Placental pericyte (primary cell): ENCODE measurements around the gene TFR2. TPM values are rescaled to one million over a fixed set of nuclear protein-coding genes. Genes with fewer than 3 reads are reported as not detected.

Experiments
- small RNA-seq: library from RNA; depleted of rRNA; stranded (forward); fragments of <200 nt; gene quantifications from one replicate; pipeline ENCODE3, GENCODE V24; 2012; ENCODE audit warnings: low replicate concordance
- total RNA-seq: library from RNA; depleted of rRNA; stranded (reverse); fragments of >200 nt; gene quantifications from 2 replicates; pipeline ENCODE4 v1.2.3, GENCODE V29; 2012

TFR2 gene
- total RNA-seq, result 0.44 TPM in 1 of 2 replicates, not detected in the other

GRCh38 chr7:100641463-100641859, at the start of gene TFR2:
Gene TFR2, minus strand, starts transcription at chr7:100641552. Its CDS starts 43 bp downstream, at chr7:100641509.

GRCh38 chr7:100673302-100673941, 32.1 kb upstream of the TFR2 start, which contains the start of gene GNB2:
Gene GNB2, plus strand, starts transcription at chr7:100673740. Its CDS starts 2,526 bp downstream, at chr7:100676266.

GRCh38 chr7:100655908-100656674, 14.7 kb upstream of the TFR2 start, which contains the start of gene ACTL6B:
Gene ACTL6B, minus strand, starts transcription at chr7:100656448. Its CDS starts 94 bp downstream, at chr7:100656354.

GRCh38 chr7:100611983-100612729, 29.2 kb downstream of the TFR2 start, which contains the start of gene MOSPD3:
Gene MOSPD3, plus strand, starts transcription at chr7:100612540. Its CDS starts 252 bp downstream, at chr7:100612792.

GRCh38 chr7:100586266-100587025, 54.9 kb downstream of the TFR2 start, which contains the start of gene FBXO24:
Gene FBXO24, plus strand, starts transcription at chr7:100586328. Its CDS starts 298 bp downstream, at chr7:100586626.

GRCh38 chr7:100585511-100586265, 55.7 kb downstream of the TFR2 start, which contains the start of gene LRCH4:
Gene LRCH4, minus strand, starts transcription at chr7:100586129. Its CDS starts 29 bp downstream, at chr7:100586100.

GRCh38 chr7:100573691-100574361, 67.5 kb downstream of the TFR2 start, which contains the start of gene SAP25:
Gene SAP25, minus strand, starts transcription at chr7:100573900. Its CDS starts 158 bp downstream, at chr7:100573742.

Small RNAs within 50 kb of the gene (small RNA-seq; reads per million reads assigned to genes)
- gene SAP25, result not detected

Other genes with a start within 250 kb of the TFR2 start
- gene ZCWPW1, start 212.8 kb downstream of the TFR2 start, total RNA-seq, result 0.43 and 0.88 TPM in 2 replicates
- 26.9 and 43.7 TPM in 2 replicates for gene MEPCE, start 211.7 kb downstream of the TFR2 start, total RNA-seq
- 15.3 and 27.5 TPM in 2 replicates for gene PPP1R35, start 205.1 kb downstream of the TFR2 start, total RNA-seq
- 0.72 and 0.88 TPM in 2 replicates for gene SPACDR, start 177.3 kb downstream of the TFR2 start, total RNA-seq
- gene TSC22D4, start 162.3 kb downstream of the TFR2 start, total RNA-seq, result 35.5 and 37.9 TPM in 2 replicates
- 0.72 and 1.8 TPM in 2 replicates for gene NYAP1, start 157.6 kb downstream of the TFR2 start, total RNA-seq
- 7.0 and 13.9 TPM in 2 replicates for gene AGFG2, start 102.3 kb downstream of the TFR2 start, total RNA-seq
- gene SAP25, start 67.7 kb downstream of the TFR2 start, total RNA-seq, result 0.72 TPM in 1 of 2 replicates, not detected in the other
- gene LRCH4, start 55.4 kb downstream of the TFR2 start, total RNA-seq, result 32.8 and 52.5 TPM in 2 replicates
- 0.66 and 0.86 TPM in 2 replicates for gene FBXO24, start 55.2 kb downstream of the TFR2 start, total RNA-seq
- gene PCOLCE, start 39.2 kb downstream of the TFR2 start, total RNA-seq, result 109 and 167 TPM in 2 replicates
- gene MOSPD3, start 29.0 kb downstream of the TFR2 start, total RNA-seq, result 7.0 and 9.0 TPM in 2 replicates
- not detected in 2 replicates for gene ACTL6B, start 14.9 kb upstream of the TFR2 start, total RNA-seq
- 152 and 165 TPM in 2 replicates for gene GNB2, start 32.2 kb upstream of the TFR2 start, total RNA-seq
- 16.6 and 20.6 TPM in 2 replicates for gene GIGYF1, start 52.7 kb upstream of the TFR2 start, total RNA-seq
- gene POP7, start 64.6 kb upstream of the TFR2 start, total RNA-seq, result 19.5 and 57.0 TPM in 2 replicates
- not detected in 2 replicates for gene EPO, start 78.9 kb upstream of the TFR2 start, total RNA-seq
- gene ZAN, start 92.0 kb upstream of the TFR2 start, total RNA-seq, result not detected in 2 replicates
- gene EPHB4, start 186.0 kb upstream of the TFR2 start, total RNA-seq, result 58.1 and 61.5 TPM in 2 replicates
- 16.9 and 27.5 TPM in 2 replicates for gene SLC12A9, start 211.2 kb upstream of the TFR2 start, total RNA-seq
- gene TRIP6, start 225.8 kb upstream of the TFR2 start, total RNA-seq, result 78.3 and 78.6 TPM in 2 replicates
- 42.7 and 75.4 TPM in 2 replicates for gene SRRT, start 233.6 kb upstream of the TFR2 start, total RNA-seq
- gene UFSP1, start 248.2 kb upstream of the TFR2 start, total RNA-seq, result 8.8 and 9.3 TPM in 2 replicates